HG02852 (cell line): ENCODE results near the gene VAPB.

ENCODE experiments used
- ATAC-seq: cut with Tn5 transposase; IDR thresholded peaks from one replicate; pipeline ENCODE4 v1.9.1; 2021; ENCODE audit warnings: mild to moderate bottlenecking, moderate library complexity; ENCODE audit not compliant: unreplicated experiment

VAPB gene

DNA sequence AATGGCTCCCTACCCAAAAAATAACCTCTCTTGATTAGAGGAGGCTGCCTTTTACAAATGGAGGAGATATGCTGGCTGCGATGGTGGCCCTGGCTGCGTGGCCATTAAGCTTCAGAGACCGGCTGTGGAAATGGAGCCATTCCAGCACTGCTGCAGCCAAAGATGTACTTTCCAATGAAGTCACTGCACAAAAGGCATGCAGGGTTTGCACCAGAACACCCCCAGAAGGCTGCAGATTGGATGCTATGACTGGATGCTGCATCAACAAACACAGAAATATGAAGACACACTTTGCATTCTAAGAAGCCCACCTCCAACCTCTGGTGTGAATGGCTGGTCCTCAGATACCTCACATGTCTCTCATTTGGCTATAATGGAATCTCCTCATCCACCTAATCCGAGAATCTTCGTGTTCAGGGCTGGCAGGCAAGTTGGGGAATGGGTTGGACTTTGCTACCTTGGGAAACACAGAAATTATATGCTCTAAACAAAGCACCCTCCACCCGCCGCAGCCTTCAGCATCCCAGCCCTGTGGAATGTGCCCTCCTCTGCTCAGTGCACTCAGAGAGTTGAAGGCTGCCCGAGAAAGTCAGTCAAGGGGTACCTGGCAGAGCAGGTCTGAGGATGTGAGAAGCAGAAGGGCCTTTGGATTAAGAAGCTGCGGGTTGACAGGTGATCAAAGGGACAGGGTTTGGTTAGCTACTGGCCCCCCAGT lies 90.9 kb downstream of the VAPB start:
- ATAC-seq, result no peak

DNA sequence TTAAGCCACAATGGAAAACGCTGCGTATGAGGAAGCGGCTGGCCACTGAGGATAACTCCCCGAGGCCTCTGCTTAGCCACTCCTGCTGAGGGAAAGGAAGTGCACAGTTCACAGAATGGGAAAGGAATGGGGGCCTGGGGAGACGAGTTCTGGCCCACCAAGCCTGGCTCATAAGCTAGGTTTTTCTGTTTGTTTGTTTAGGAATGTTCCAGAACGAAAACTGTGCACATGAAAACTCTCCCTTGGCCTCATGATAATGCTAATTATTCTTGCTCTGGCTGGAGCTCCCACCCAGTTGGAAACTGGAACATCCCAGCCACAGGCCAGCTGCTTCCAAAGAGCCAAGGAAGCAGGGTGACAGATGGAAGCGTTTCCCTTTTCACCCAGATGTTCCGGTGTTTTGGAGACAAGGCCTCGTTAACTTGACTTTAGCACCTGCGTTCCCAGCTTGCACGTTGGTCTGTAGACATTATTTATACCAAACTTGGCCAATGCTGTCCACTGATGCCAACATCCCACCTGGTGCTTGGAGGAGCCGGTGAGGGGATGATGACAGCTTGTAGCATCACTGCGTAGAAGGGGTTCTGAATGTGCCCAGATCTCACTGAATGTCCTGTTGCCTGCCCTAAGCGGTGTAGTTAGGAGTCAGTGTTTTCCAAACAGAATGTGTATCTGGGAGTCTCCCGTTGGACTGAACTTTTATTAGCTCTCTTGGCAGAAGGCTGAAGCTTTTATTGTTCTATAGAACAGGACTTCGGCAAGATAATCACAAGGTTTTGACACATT lies 91.7 kb downstream of the VAPB start:
- no peak for ATAC-seq

DNA sequence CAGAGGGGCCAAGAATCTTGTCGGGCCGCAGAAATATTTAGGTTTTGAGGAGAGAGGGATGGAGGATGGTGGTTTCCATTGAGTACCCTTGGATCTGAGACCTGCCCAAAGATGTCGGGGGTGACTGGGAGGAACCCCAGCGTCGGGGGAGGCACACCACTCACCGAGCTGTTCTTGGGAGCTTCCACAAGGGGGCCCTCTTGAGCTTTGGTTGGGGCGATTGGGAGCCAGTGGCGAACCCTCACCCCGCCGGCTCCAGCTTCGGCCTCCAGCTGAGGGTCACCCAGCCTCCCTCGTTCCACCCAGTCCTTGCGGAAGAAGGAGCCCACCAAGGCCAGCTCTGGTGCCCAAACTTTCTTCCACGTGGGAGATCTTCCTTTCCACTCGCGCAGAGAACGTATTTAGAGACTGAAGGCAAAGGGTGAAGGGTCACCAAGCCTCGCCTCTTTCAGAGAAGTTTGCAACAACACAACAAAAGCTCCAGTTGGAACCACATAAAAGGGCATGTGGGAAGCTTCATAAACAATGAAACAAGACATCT lies 92.5 kb downstream of the VAPB start:
- ATAC-seq, result no peak

DNA sequence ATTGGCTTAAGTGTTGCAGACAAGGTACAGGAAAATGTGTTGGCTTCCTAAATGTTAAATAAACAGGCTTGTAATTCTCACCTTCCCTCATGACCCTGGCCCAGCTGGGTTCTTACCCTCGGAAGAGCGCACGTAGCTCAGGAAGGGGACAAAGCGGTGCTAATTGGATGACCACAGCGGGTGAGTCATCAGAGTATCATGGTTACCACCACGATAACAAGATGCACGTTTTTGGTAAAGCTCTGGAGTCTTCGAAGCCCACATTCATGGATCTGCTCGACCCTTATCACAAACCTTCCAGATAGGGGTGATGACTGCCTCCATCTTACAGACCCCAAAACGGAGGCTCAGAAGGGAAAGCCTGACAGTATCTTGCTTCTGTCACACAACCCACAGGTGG lies 93.4 kb downstream of the VAPB start:
- no peak for ATAC-seq

DNA sequence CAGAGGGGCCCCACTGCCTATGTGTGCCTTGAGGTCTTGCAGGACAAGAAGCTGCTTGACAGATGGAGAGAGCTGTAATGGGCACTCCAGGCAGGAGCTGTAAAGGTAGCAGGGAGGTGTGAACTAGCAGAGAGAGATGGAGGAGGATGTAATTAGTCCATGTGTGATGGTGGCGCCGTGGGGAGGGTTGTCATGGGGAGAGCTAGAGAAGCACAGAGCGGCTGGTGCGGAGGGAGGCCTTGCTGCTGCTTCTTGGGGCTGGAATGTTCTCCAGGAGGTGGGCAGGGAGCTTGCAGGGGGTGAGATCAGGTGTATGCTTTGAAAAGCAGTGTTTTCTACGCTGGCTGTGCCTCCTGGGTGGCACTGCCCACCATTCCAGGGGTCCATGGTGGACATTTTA lies 94.0 kb downstream of the VAPB start:
- ATAC-seq, result no peak

DNA sequence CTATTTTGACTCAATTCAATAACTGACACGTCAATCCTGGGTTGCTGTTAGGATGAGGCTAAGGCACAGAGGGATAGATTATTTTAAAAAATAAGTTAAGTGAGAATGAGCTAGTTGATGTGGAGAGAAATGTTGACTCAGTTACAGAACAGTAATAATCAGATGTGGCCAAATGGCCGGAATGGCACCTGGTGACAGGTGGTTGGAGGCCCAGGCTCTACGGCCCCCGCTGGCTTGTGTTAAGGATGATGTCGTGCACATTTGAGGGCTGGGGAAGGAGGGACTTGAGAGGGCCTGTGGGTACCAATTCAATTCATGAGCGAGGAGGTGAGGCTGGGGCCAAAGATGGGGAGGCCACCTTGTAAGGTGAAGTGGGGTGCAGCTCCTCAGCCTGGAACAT lies 94.4 kb downstream of the VAPB start:
- no peak for ATAC-seq

DNA sequence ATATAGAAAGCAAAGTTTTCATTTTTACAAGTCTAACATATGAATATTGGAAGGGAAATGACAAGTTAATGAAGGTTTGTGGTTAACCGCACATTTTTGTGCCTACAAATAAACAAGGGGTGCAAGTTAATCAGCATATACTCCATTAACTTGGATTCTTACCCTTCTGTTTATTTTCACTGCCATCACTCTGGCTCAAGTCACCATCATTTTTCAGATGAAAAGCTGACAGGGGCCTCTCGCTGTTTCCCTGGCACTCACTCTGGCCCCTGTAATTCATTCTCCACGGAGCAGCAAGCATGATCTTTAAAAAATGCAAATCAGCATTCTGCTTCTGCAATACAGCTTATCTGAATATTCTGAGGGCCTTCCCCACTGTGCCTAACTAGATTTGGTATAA lies 96.4 kb downstream of the VAPB start:
- ATAC-seq, result no peak

DNA sequence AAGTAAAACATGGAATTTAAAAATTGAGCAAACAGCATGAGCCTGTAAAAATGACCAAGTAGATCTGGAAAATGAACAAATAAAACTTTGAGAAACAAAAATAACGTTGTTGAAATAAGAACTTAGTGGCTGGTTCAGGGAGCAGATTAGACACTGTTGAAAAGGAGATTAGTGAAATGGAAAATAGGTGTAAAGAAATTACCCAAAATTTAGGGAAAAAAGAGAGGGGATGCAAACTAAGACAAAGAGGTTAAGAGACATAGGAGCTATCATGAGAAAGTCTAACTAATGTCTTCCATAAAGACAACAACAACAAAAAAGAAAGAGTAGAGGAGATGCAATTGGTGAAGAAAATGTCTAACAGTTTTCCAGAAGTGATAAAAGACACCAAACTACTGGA lies 97.2 kb downstream of the VAPB start:
- ATAC-seq, result no peak

DNA sequence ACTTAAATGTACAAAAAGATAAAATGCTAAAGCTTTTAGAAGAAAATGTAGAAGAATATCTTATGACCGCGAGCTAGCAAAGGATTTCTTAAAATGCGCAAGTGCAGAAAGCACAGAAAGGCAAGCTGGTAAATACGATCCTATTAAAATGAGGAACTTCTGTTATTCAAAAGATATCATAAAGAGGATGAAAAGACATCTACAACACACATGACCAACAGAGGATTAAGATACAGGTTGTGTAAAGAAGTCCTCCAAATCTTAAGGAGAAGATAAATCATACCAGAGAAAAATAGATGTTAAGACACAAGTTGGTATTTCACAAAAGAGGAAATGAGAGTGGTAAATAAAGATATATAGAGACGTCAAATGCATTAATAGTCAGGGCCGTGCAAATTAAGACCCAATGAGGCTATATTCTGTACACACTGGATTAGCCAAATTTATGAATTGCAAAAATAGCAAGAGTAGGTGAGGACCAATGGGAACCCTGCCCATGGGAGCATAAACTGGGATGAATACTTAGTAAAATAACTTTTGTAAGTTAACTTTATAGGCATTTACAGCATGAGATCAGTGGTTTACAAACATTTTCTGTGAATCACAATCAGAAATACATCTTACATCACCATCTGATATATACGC lies 103.2 kb downstream of the VAPB start:
- no peak for ATAC-seq

DNA sequence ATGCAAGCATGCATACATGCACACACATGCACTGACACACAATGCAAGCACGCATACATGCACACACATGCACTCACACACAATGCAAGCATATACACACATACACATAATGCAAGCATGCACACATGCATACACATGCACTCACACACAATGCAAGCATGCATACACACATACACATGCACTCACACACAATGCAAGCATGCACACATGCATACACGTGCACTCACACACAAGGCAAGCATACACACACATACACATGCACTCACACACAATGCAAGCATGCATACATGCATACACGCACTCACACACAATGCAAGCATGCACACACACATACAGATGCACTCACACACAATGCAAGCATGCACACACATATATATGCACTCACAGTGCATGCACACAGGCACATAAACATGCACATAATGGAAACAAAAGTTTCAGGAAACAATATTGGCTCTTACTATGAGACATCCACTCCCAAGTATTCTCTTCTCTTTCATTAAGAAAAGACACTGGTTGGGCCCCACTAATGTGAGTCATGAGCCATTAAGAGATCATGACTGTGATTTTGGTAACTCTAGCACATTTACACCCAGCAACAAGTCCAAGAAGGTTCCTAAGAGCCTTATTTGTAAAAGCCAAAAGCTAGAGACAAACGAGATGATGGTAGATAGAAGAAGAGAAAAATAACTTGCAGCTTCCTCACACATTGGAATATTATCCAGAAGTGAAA lies 103.9 kb downstream of the VAPB start:
- ATAC-seq, result no peak

DNA sequence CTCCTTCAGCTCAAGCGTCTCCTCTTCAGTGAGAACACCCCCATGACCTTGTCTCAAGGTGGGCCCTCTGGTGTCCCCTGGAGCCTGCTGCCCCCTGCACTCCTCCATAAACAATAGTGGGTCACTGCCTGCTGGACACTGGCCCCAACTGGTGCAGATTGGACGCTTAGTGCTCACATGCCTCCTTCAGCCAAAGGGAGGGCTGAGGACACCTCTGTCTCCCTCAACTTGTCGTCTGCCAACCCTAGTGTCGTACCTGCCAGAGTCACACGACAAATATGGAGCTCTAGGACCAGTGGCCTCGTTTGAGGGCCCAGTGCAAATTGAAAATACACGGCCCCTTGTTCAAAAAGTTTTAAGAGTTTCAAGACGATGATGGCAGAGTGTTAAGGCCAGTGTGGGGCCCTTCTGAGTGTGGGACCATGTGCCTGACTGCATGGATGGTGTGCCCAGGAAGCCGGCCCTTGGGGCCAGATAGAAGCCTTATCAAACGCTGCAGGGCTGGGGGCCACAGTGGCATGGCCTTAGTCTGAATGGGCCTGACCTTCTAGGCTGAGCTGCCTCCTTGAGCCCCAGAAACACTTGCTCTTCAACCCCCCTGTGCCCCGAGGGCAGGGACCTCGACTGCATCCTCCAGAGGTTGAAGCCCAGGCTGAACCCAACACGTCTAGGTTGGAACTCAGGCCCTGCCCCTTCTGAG lies 106.0 kb downstream of the VAPB start:
- no peak for ATAC-seq

DNA sequence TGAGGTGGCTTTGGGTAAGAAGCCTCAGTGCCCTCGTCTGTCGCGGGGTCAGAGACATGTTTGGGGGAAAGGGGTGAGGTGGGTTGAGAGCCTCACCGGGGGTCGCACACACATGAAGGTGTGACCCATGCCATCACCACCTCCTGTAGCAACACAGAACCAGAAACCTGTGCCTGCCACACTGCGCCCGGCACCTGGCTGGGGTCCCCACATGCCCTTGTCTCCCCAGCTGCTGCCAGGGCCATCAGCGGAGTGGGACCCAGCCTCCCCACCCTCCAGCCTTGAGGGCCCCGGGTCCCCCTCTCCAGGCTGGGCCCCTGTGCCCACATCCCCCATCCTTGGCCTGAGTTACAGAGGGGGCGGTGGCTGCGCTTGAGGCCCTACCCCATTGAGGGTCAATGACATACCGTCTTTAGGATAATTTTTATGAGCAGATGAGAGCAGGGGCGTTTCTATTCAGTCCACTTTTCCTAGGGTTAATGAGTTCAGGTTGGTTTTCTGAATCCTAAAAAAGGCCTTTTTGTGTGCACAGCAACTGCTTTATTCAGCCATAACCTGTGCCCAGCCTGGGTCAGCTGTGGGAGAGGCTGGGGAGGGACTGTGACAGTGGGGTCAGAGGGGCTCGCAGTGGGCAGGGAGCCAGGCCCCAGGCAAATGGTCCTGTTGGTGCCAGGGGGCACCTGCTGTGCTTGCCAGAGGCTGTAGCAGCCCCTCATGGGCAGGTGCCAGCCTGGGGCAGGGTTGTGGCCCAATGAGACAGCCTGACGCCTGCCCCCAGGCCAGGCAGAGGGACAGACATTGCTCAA lies 106.8 kb downstream of the VAPB start:
- no peak for ATAC-seq

DNA sequence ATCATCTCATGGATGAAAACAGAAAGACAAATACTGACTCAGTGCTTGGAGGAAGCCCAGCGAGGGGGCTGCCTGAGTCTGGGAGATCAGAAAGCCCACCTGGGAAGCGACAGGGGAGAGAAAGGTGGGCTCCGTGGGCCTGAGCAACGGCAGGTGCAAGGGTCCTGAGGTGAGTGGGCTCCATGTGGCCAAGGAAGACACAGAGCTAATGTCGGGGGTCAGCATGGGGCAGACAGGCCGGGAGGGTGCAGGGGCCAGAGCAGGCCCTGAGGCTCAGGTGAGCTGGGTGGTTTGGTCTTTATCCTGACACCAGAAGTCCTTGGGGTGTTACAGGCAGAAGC lies 107.4 kb downstream of the VAPB start:
- no peak for ATAC-seq

DNA sequence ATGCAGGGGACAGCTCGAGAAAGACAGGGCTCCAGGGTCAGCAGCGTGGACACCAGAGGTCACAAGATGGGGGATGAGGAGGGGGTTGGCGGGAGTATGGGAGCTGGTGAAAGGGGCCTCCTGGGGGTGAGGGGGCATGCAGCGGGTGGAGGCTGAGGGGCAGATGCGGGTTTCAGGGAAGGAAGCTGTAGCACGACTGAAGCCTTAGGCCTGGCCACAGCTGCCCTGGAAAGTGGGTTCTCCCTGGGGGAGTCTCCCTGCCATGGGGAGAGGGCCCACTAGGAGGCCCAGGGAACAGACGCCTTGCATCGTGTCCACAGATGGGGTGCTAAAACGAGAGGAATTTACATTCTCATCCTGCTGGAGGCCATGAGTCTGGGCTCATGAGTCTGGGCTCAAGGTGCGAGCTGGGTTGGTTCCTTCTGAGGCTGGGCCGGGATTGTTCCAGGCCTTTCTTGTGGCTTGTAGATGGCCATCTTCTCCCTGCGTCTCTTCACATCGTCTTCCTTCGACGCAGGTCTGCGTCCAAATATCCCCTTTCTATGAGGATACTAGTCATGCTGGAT lies 108.1 kb downstream of the VAPB start:
- no peak for ATAC-seq

DNA sequence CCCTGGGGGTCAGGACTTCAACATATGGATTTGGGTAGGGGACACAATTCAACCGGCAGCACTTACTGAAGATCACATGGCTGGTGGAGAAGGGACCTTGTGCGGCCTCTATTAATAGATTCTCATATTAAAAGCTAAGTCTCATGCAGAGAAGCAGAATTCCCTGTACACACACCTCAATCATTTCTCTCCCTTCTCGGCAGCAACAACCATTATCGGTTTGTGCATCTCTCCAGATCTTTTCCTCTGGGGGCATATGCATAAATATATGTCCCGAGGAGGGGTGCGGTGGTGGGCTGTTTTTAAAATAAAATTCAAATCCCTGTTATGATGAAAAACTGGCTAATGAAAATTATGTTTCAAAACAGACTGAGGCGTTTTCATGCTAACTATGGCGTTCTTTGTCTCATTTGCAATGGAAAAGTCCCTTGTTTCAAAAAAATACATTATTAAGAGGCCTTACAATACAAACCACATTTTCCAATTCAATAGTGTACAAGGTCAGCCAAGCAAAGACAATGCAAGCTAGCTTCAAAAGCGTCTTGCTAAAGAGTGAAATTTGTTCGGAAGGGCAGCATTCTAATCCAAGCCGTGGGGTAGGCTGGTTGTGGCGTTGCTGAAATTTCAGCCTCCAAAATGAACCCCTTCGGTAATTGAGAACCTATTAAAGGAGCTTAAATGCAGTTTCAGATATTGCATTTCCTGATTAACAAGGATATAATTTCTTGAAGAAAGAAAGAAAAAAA lies 108.9 kb downstream of the VAPB start:
- no peak for ATAC-seq

DNA sequence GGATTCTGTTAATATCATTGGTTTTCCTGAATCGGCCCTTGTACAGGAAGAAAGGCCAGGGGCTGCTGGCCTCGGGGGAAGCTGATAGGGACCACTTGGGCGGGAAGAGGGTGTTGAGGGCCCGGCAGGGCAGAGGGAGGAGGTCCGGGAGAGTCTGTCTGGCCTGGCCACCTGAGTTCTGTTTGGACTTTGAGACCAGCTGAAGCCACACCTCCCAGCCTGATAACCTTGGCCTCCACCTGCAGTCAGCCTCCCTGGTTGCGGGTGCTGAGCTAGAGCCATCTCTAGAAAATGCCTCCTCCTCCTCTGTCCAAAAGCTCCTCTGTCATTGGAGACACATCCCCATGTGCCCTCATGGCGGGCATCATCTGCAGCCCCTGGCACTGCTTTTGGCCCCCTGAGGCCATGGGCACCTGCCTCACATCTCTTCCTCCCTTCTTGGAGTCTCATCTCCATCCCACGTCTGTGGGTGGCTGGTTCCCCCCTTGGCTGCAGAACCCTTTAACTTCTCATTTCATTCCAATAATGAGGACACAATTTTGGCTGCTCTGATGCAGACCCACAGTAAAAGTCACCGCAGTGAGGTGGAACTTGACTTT lies 109.5 kb downstream of the VAPB start:
- no peak for ATAC-seq

DNA sequence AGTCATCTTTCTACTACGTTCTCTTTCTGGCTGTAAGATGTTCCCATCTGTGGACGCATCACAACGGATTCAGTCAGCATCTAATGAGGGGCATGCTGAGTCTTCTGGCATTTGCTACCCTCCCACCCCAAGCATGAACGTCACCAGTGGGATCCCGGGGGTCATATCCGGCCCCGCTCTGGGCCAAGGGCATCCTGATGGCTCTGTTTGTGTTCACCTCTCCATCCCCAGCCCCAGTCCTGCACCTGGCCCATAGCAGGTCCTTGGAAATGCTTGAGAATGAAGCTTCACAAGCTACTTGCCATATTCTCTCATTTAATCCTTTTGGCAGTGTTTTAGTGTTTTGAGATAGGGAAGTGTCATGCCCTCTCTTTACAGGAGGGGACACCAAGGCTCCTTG lies 111.2 kb downstream of the VAPB start:
- ATAC-seq, result no peak
